ENCODE measurements around the gene TPP1.

Gene TPP1

DNA sequence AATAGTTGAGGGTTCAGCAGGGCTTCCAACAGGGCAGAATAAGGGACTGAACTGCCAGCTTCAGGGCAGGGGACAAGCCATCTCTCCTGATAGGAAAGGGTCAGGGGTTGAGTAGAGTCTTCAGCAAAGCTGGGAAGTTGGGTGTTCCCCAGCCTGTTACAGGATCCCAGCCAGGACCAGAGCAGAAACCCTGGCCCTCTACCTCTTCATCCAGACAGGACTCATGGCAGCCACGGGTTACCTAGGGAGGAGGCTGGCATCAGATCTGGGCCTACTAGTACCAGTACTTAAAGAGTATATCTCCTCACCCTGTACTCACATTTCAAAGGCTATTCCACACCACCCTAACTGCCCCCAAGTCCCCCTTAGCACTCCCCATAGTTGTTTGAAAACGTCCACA, 4.8 kb downstream of the TPP1 start:
- TF ChIP-seq, protein P1, sequence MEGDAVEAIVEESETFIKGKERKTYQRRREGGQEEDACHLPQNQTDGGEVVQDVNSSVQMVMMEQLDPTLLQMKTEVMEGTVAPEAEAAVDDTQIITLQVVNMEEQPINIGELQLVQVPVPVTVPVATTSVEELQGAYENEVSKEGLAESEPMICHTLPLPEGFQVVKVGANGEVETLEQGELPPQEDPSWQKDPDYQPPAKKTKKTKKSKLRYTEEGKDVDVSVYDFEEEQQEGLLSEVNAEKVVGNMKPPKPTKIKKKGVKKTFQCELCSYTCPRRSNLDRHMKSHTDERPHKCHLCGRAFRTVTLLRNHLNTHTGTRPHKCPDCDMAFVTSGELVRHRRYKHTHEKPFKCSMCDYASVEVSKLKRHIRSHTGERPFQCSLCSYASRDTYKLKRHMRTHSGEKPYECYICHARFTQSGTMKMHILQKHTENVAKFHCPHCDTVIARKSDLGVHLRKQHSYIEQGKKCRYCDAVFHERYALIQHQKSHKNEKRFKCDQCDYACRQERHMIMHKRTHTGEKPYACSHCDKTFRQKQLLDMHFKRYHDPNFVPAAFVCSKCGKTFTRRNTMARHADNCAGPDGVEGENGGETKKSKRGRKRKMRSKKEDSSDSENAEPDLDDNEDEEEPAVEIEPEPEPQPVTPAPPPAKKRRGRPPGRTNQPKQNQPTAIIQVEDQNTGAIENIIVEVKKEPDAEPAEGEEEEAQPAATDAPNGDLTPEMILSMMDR (IDR thresholded peaks at IDR 0.05; ENCODE audit: borderline replicate concordance, control extremely low read depth, extremely low read depth, insufficient read depth, missing control alignments): no peak
- in situ Hi-C loops (cut with MboI; ENCODE audit: low sequenced_read_pairs, unreplicated experiment): no loop called here
- no peak for DNase-seq (ENCODE audit: low spot score)

DNA sequence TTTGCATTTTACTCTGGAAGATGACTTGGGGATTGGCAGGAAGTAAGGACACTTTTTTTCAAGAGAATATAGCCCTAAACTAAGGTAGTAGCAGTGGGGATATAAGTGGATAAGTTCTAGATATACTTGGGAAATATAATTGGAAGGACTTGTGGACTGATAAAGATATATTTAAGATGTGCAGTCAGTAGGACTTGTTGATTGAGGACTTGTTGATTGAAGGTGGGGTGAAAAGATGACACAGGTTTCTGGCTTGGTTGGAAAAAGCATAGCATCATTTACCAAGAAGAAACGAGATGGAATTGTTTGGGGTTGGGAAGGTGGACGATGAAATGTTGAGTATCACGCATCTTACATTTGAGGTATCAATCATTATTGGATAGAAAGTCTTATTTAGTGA, 5.7 kb downstream of the TPP1 start:
- in situ Hi-C loops (cut with MboI; ENCODE audit: low sequenced_read_pairs, unreplicated experiment): no loop called here
- TF ChIP-seq, protein P1 (IDR thresholded peaks at IDR 0.05; ENCODE audit: borderline replicate concordance, control extremely low read depth, extremely low read depth, insufficient read depth, missing control alignments): no peak

DNA sequence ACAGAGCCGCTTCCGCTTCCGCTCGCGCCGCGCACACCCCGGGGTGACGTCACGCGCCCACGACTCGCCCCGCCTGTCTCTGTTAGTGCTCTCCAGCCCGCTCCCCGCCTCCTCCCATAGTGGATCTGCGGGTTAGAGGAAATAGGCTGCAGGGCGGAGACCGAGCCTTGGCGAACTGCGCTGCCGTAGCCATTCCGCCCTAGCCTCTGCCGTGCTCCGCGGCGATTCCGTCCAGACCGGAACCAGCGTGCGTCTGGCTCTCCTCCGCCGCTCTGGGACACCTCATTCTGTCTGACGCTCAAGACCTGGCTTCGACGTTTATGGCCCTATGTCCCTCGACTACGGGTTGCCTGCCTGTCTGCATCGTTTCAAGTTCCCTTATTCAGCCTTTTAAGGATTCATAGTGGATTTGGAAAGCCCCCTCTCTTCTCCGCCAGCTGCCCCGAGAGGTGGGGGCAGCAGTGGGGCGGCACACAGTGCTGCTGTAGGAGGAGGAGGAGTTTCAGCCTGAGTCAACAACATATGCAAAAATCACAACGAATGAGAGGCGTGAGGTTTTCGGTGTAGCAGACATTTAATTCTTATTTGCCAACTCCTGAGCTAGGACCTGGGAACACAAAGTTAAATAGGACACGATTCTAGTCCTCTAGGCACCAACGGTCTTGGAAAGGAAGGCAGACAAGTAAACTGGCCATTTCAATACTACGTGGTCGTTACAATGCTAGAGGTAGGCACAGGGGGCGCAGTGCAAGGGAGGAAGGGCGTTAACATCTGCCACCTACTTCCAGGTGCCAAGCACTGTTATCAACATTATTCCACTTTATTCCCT, 6.8 kb downstream of the TPP1 start, which contains the start of gene TAF10:
Gene TAF10 (minus strand): TSS at position 4 of the 829 bp plus-strand sequence. CDS start 27 bp downstream, outside the sequence.
- in situ Hi-C loops (cut with MboI; ENCODE audit: low sequenced_read_pairs, unreplicated experiment): no loop called here
- DNase-seq (ENCODE audit: low spot score): peak; percentile 92
- TF ChIP-seq, protein P1 (IDR thresholded peaks at IDR 0.05; ENCODE audit: borderline replicate concordance, control extremely low read depth, extremely low read depth, insufficient read depth, missing control alignments): peak; percentile 47

More for the DNA sequence above, 5.7 kb downstream of the TPP1 start:
- DNase-seq (ENCODE audit: low spot score): no peak

DNA sequence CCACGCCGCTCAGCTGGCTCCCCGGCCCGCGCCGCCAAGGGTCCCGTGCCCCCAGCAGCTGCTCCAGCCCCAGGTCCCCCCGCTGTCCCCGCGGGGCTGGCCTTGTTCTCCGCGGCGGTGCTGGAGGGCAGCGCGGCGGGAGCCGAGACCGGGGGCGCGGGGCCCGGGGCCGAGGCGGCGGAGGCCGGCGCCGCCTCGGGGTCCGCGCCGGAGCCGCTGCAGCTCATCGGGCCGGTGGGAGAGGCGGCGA, 7.3 kb downstream of the TPP1 start:
- TF ChIP-seq, protein P1 (IDR thresholded peaks at IDR 0.05; ENCODE audit: borderline replicate concordance, control extremely low read depth, extremely low read depth, insufficient read depth, missing control alignments): no peak
- in situ Hi-C loops (cut with MboI; ENCODE audit: low sequenced_read_pairs, unreplicated experiment): no loop called here
- DNase-seq (ENCODE audit: low spot score): no peak

DNA sequence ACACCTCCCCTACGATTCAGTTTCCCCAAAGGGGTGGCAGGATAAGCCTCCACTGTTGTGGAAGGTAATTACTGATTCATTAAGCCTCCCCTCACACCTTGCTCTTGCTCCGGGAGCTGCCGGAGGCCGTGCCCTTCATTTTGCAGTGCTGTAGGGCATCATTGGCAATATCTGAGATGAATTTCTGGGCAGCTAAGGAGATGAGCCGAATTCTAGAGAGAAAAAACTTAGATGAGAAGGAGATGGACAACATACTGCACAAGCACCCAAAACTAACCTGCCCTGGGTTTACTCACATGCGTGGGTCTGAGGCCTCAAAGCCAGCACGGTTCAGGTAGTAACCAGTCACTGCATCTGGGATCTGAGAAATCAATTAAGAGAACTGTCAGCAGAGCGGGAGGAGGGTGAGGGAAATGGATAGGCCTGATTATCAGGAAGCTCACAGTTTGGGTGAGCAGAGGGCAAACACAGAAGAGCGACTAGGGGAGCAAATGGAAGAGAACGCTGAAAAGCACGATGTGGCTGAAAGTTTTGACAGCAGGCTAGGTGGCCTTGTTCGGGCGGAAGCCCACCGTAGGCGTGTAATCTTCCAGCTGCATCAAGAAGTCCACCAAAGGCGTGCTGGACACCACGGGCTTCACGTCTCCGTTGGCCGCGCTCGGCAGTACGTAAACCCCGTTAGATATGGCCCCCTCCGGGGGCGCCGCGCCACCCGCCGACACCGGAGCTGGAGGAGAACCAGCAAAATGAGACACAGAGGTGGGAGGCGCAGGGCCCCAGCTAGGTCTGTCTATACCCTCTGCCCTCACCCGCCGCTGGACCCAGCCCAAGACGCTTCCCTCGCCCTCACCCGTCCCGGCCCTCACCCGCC, 7.9 kb downstream of the TPP1 start:
- TF ChIP-seq, protein P1 (IDR thresholded peaks at IDR 0.05; ENCODE audit: borderline replicate concordance, control extremely low read depth, extremely low read depth, insufficient read depth, missing control alignments): no peak
- in situ Hi-C loops (cut with MboI; ENCODE audit: low sequenced_read_pairs, unreplicated experiment): no loop called here
- DNase-seq (ENCODE audit: low spot score): peak; percentile 28

DNA sequence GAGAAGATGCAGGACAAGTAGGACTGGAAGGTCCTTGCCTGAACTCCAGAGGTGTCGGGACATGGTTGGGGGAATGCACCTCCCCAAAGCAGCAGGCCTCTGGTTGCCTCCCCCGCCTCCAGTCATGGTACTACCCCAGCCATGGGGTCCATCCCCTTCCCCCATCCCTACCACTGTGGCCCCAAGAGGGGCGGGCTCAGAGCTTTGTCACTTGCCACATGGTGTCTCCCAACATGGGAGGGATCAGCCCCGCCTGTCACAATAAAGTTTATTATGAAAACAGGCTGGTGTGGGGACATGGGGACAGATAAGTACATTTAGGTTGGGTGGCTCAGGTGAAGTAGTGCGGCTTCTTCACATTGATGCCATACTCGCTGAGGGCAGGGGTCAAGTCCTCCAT, 8.6 kb downstream of the TPP1 start:
- DNase-seq (ENCODE audit: low spot score): no peak

More for the DNA sequence above, 8.6 kb downstream of the TPP1 start:
- TF ChIP-seq, protein P1 (IDR thresholded peaks at IDR 0.05; ENCODE audit: borderline replicate concordance, control extremely low read depth, extremely low read depth, insufficient read depth, missing control alignments): no peak
- in situ Hi-C loops (cut with MboI; ENCODE audit: low sequenced_read_pairs, unreplicated experiment): no loop called here

All from GM13976 (cell line).